SK-N-SH treated with all-trans-retinoic acid at 6 μM for 48 hours (cell line): Measurements from ENCODE around the gene FAAH.

Source experiments
- ARNTL ChIP-seq: fragments of 450-650 bp; formaldehyde crosslinking; IDR thresholded peaks from 2 replicates; pipeline ENCODE4 v1.5.0; 2020; ENCODE audit warnings: low read depth, mild to moderate bottlenecking, moderate library complexity, borderline replicate concordance
- PATZ1 ChIP-seq: fragments of 250-450 bp; sonication (Bioruptor Pico); IDR thresholded peaks from 2 replicates; pipeline ENCODE4 v1.8.0; 2020; ENCODE audit warnings: mild to moderate bottlenecking, moderate library complexity, borderline replicate concordance
- RARB ChIP-seq: fragments of 250-450 bp; sonication (Bioruptor Pico); IDR thresholded peaks from 2 replicates; pipeline ENCODE4 v1.8.0; 2021; ENCODE audit warnings: mild to moderate bottlenecking, moderate library complexity
- TSHZ2 ChIP-seq: fragments of 250-450 bp; sonication (Bioruptor Pico); IDR thresholded peaks from 2 replicates; pipeline ENCODE4 v1.5.0; 2020; ENCODE audit warnings: mild to moderate bottlenecking, moderate library complexity
- ZC3H10 ChIP-seq: fragments of 250-450 bp; sonication (Bioruptor Pico); IDR thresholded peaks from 2 replicates; pipeline ENCODE4 v1.5.1; 2021; ENCODE audit warnings: mild to moderate bottlenecking, moderate library complexity
- ZFP30 ChIP-seq: fragments of 450-650 bp; formaldehyde crosslinking; IDR thresholded peaks from 2 replicates; pipeline ENCODE4 v1.5.0; 2022; ENCODE audit warnings: mild to moderate bottlenecking, moderate library complexity
- ZNF565 ChIP-seq: fragments of 450-650 bp; formaldehyde crosslinking; conservative IDR thresholded peaks from 2 replicates; pipeline ENCODE4 v1.5.0; 2020; ENCODE audit warnings: low read depth, mild to moderate bottlenecking, moderate library complexity
- ZNF70 ChIP-seq: fragments of 450-650 bp; formaldehyde crosslinking; IDR thresholded peaks from 2 replicates; pipeline ENCODE4 v1.5.0; 2020; ENCODE audit warnings: mild to moderate bottlenecking, moderate library complexity

- no peak for TF ChIP-seq RARB
- no peak for TF ChIP-seq ZNF565 (CRISPR knock-in tag)
- no peak for TF ChIP-seq PATZ1 (CRISPR knock-in tag)
- no peak for TF ChIP-seq ZC3H10 (CRISPR knock-in tag)
- no peak for TF ChIP-seq ARNTL (CRISPR knock-in tag)
- no peak for TF ChIP-seq ZFP30 (CRISPR knock-in tag)
- TF ChIP-seq TSHZ2, result no peak
- no peak for TF ChIP-seq ZNF70 (CRISPR knock-in tag)
These were observed 30.6 kb downstream of the FAAH start for GRCh38 chr1:46424730-46425129.
